Spleen (tissue), 11 donors: ENCODE measurements around the gene ZC2HC1C. TPM values are rescaled to one million over a fixed set of nuclear protein-coding genes. Genes with fewer than 3 reads are reported as not detected.
A peak's percentile ranks its signal among the peaks of the same experiment; 100 is the strongest.
"Not testable (repeated sequence)": the region's sequence is repeated elsewhere in the genome, so short reads cannot be mapped to it uniquely, and the experiment has no call there.

Source experiments
- DNase-seq: peaks from one replicate; pipeline ENCODE4 v3.0.0-alpha.2; 2020
- H3K27ac ChIP-seq, 8 donors: fragments of 200-600 bp; sonication (generic) in 7 of 8; 1 replicate in 4 of 8; 2 replicates in 4 of 8; pipeline versions ENCODE4 v1.5.0 to v1.8.0; 2016 to 2021; ENCODE audit warnings: inconsistent platforms in 4 of 8, mild to moderate bottlenecking in 4 of 8, moderate library complexity in 1 of 8
- H3K27me3 ChIP-seq, 7 donors: fragments of 200-600 bp; sonication (generic) in 6 of 7; replicated peaks in 1 of 7; 1 replicate in 4 of 7; 2 replicates in 3 of 7; pipeline versions ENCODE4 v1.5.0 to v1.8.0; 2016 to 2021; ENCODE audit warnings: inconsistent platforms in 3 of 7, mild to moderate bottlenecking in 1 of 7
- H3K36me3 ChIP-seq, 6 donors: fragments of 200-600 bp; sonication (generic) in 5 of 6; 1 replicate in 4 of 6; 2 replicates in 2 of 6; pipeline versions ENCODE4 v1.5.0 to v1.8.0; 2016 to 2021; ENCODE audit warnings: inconsistent platforms in 2 of 6
- H3K4me1 ChIP-seq, 6 donors: fragments of 200-600 bp; sonication (generic) in 5 of 6; 1 replicate in 3 of 6; 2 replicates in 3 of 6; pipeline versions ENCODE4 v1.5.0 to v1.8.0; 2016 to 2021; ENCODE audit warnings: inconsistent platforms in 3 of 6
- H3K4me3 ChIP-seq, 8 donors: fragments of 200-600 bp; sonication (generic) in 7 of 8; 1 replicate in 4 of 8; 2 replicates in 4 of 8; pipeline versions ENCODE4 v1.5.0 to v1.8.0; 2016 to 2021; ENCODE audit warnings: inconsistent platforms in 4 of 8, mild to moderate bottlenecking in 4 of 8, moderate library complexity in 2 of 8
- H3K9me3 ChIP-seq, 8 donors: fragments of 200-600 bp; sonication (generic) in 7 of 8; 1 replicate in 4 of 8; 2 replicates in 4 of 8; pipeline versions ENCODE4 v1.5.0 to v1.8.0; 2016 to 2021; ENCODE audit warnings: inconsistent platforms in 4 of 8
- POLR2A ChIP-seq, 3 donors: fragments of 450-650 bp; IDR thresholded peaks; one replicate each; pipeline ENCODE4 v1.5.1; 2017; ENCODE audit warnings: antibody characterized with exemption in 3 of 3, mild to moderate bottlenecking in 1 of 3
- POLR2AphosphoS5 ChIP-seq, 3 donors: sonication (generic); formaldehyde crosslinking; IDR thresholded peaks; one replicate each; pipeline ENCODE4 v1.5.1; 2017; ENCODE audit warnings: antibody characterized with exemption in 3 of 3
- WGBS, 5 donors: extraction: QIAGEN DNeasy Blood & Tissue Kit in 3 of 5; methylation state at CpG; one replicate each; pipeline versions ENCODE4 v1.1.5 to v1.1.7; 2013 to 2018; 5-methylcytosine and 5-hydroxymethylcytosine counted together
- intact Hi-C: fragments of 100-400 bp; cut with DNase I; formaldehyde crosslinking; loops from one replicate; pipeline ENCODE4 v1.15.0; 2023; ENCODE audit warnings: low total_unique reads
- polyA plus RNA-seq, 3 donors: library from polyadenylated mRNA; stranded (reverse); fragments of 200-250 nt; gene quantifications; one replicate each; pipeline ENCODE4 v1.2.1, GENCODE V29; 2013
- small RNA-seq, 4 donors: library from RNA; depleted of rRNA; stranded (forward); fragments of <200 nt; gene quantifications; one replicate each; pipeline ENCODE3, GENCODE V24; 2016
- total RNA-seq, 7 donors: library from RNA; depleted of rRNA in 3 of 7; stranded (reverse); fragments of >200 nt in 3 of 7; fragmentation: NEBNext Ultra II Directional in 4 of 7; extraction: Animal tissue kit (Norgen Biotek cat#: 25700) in 4 of 7; gene quantifications; one replicate each; pipeline versions ENCODE4 v1.1.0 to v1.2.1, GENCODE V29; 2016 to 2021
- TF ChIP-seq, protein P1 (sequence below), 11 experiments: fragments of 200-600 bp in 7 of 11; fragments of 450-650 bp in 4 of 11; sonication (generic) in 4 of 11; IDR thresholded peaks in 8 of 11; conservative IDR thresholded peaks in 3 of 11; 1 replicate in 7 of 11; 2 replicates in 4 of 11; pipeline versions ENCODE4 v1.4.0 to v1.8.0; 2016 to 2021; ENCODE audit warnings: antibody characterized with exemption in 11 of 11, inconsistent platforms in 4 of 11, mild to moderate bottlenecking in 1 of 11
- donor health status: healthy with polysubstance abuse.
- donor health status: DM: no; HTN: no; CAD: no; lungs with moderate emphysema.
- donor health status: DM: no; HTN: no; CAD: no.
- donor health status: Bipolar disorder and iron deficiency.
- donor health status: healthy.
- donor health status: DM: no; HTN: no; CAD: no.
- donor health status: DM: yes; HTN: yes; CAD: no.

ZC2HC1C gene
- total and polyA plus RNA-seq, 10 donors = 0.89 to 2.8 (median 1.2) TPM

DNA sequence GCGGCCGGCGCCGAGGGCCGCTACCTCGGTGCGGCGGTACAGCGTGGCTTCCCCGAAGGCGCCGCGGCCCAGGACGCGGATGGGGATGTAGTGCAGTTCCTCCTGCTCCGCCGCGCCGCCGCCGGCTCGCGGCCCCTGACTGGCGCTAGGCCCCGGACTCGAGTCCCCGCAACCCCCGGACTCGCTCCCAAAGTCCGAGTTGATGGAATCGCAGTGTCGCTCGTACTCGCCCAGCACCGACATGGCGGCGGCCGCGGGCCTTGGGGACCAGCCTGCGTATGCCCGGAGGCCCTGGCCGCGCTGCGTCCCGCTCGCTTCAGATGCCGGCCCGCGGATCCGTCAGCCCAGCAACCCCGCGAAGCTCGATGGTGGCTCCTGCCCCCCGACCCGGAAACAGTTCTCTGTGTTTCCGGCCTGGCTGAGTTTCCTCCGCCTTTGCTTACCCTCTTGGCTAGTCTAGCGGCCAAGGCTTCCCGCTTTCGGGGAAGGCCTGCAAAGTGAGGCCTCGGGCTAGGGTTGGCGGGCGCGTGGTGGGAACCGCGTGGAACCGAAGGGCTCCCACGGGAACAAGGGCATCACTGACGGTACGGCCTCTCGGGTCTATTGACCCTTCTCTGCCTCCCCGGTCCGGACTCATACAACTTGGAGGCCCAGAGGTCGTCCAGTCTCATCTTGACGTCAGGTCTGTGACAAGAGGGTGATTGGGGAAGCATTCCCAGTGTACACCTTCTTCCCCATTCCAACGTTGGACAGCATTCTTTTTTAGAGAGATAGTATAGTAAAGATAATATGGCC lies 57.4 kb downstream of the ZC2HC1C start, which contains the start of gene NEK9:
Gene NEK9 (minus strand): TSS at position 370 of the 795 bp plus-strand sequence. CDS start 127 bp downstream, at position 243.
- peak within 1 kb of the TSS; percentile 94 to 99 (median 98) for H3K27ac ChIP-seq
- 0 to 3% (median 0%) methylated on average over 19 to 76 of the region's 76 CpGs for WGBS, 5 donors
- H3K9me3 ChIP-seq = no peaks in the 10 kb centered on the region
- DNase-seq = peak; percentile 97
- H3K4me3 ChIP-seq = peak within 1 kb of the TSS; percentile 59 to 81 (median 74)
- H3K27me3 ChIP-seq = no peaks in the 10 kb centered on the region
- intact Hi-C loops = no loop called here
- H3K36me3 ChIP-seq = peaks cover 0 to 25% (median 6%) of the 10 kb centered on the region in 6 donors
- TF ChIP-seq, protein P1, sequence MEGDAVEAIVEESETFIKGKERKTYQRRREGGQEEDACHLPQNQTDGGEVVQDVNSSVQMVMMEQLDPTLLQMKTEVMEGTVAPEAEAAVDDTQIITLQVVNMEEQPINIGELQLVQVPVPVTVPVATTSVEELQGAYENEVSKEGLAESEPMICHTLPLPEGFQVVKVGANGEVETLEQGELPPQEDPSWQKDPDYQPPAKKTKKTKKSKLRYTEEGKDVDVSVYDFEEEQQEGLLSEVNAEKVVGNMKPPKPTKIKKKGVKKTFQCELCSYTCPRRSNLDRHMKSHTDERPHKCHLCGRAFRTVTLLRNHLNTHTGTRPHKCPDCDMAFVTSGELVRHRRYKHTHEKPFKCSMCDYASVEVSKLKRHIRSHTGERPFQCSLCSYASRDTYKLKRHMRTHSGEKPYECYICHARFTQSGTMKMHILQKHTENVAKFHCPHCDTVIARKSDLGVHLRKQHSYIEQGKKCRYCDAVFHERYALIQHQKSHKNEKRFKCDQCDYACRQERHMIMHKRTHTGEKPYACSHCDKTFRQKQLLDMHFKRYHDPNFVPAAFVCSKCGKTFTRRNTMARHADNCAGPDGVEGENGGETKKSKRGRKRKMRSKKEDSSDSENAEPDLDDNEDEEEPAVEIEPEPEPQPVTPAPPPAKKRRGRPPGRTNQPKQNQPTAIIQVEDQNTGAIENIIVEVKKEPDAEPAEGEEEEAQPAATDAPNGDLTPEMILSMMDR (IDR thresholded peaks at IDR 0.05 in 8 of 11, conservative IDR thresholded peaks at IDR 0.05 in 3 of 11) = peak in 6 of 11 experiments; percentile 5 to 28 (median 14)
- TF ChIP-seq POLR2A (IDR thresholded peaks at IDR 0.05) (peak in 2 of 3 donors; percentile 42 to 58), POLR2AphosphoS5 (IDR thresholded peaks at IDR 0.05) (peak; percentile 96 to 97 (median 97))
- H3K4me1 ChIP-seq = peaks cover 29 to 73% (median 49%) of the 10 kb centered on the region in 6 donors

GRCh38 chr14:75127474-75127820 lies 58.0 kb downstream of the ZC2HC1C start:
- intact Hi-C loops, H3K9me3 ChIP-seq, H3K27me3 ChIP-seq: not testable (repeated sequence)
- Histone ChIP-seq H3K27ac (peak overlapping the region; percentile 94 to 99 (median 98)), H3K4me3 (peak overlapping the region; percentile 59 to 81 (median 74)), H3K4me1 (peaks cover 29 to 73% (median 51%) of the 10 kb centered on the region in 6 donors), H3K36me3 (peaks cover 0 to 29% (median 7%) of the 10 kb centered on the region in 6 donors)
- peak; percentile 77 for DNase-seq
- 24 to 45% (median 34%) methylated on average over 16 of the region's 16 CpGs for WGBS, 5 donors

DNA sequence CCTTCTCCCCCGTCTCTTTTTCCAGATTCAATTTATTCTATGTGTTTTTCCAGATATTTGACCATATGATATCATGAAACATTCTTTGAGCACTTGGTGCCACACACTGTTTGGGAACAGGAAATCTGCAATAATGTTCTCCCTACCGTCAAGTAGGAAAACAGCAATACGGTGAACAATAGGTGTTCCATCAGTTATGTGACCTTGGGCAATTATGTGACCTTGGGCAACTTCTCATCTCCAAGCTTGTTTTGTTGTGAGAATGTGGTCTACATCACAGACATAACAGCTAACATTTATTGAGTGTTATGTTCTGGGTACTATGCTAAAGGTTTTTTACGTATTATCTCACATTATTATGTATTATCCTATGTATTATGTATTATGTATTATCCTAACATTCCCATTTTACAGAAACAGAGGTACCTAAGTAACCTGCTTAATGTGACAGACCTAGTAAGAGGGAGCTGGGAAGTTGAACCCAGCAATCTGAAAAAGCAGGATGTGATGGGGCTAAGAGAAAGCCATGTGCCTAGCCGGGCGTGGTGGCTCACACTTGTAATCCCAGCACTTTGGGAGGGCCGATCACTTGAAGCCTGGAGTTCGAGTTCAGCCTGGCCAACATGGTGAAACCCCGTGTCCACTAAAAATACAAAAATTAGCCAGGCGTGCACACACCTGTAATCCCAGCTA lies 58.6 kb downstream of the ZC2HC1C start:
- Histone ChIP-seq H3K4me3 (peak overlapping the region; percentile 59 to 81 (median 74)), H3K36me3 (peaks cover 0 to 35% (median 5%) of the 10 kb centered on the region in 6 donors), H3K4me1 (peaks cover 29 to 74% (median 55%) of the 10 kb centered on the region in 6 donors), H3K27me3 (no peaks in the 10 kb centered on the region), H3K27ac (peak overlapping the region in 7 of 8 donors; percentile 94 to 99 (median 97)), H3K9me3 (no peaks in the 10 kb centered on the region)
- intact Hi-C loops = no loop called here
- WGBS, 5 donors = 53 to 67% (median 60%) methylated on average over 10 of the region's 10 CpGs
- TF ChIP-seq POLR2A (IDR thresholded peaks at IDR 0.05) = no peak
- TF ChIP-seq, protein P1 (IDR thresholded peaks at IDR 0.05 in 8 of 11, conservative IDR thresholded peaks at IDR 0.05 in 3 of 11) = no peak
- TF ChIP-seq POLR2AphosphoS5 (IDR thresholded peaks at IDR 0.05) = no peak
- DNase-seq = no peak

- no peak for TF ChIP-seq POLR2AphosphoS5 (IDR thresholded peaks at IDR 0.05)
- no peak for TF ChIP-seq POLR2A (IDR thresholded peaks at IDR 0.05)
- TF ChIP-seq, protein P1 (IDR thresholded peaks at IDR 0.05 in 8 of 11, conservative IDR thresholded peaks at IDR 0.05 in 3 of 11) = no peak
- 89 to 93% (median 92%) methylated on average over 5 of the region's 5 CpGs for WGBS, 5 donors
- DNase-seq = no peak
- H3K4me3 ChIP-seq = no peak overlapping the region
- H3K9me3 ChIP-seq = no peaks in the 10 kb centered on the region
- H3K4me1 ChIP-seq = peaks cover 28 to 71% (median 54%) of the 10 kb centered on the region in 6 donors
- H3K27me3 ChIP-seq = no peaks in the 10 kb centered on the region
- H3K36me3 ChIP-seq = peaks cover 0 to 40% (median 9%) of the 10 kb centered on the region in 6 donors
- H3K27ac ChIP-seq = peak overlapping the region in 3 of 8 donors; percentile 94 to 99 (median 95)
- intact Hi-C loops = no loop called here
Observed at GRCh38 chr14:75128596-75128990, 59.2 kb downstream of the ZC2HC1C start.

Small RNAs within 50 kb of the gene (small RNA-seq; reads per million reads assigned to genes)
- gene HIF1AP1 (0 reads per million in 4 donors), gene RNU6-689P (0 reads per million in 4 donors)

Other genes starting within 250 kb of the ZC2HC1C start
- gene PROX2, start 193.5 kb upstream of the ZC2HC1C start, total RNA-seq = under 1 TPM in 2 of 7 donors, not detected in 5; 0.41 to 0.43 TPM
- under 1 TPM in 2 of 3 donors, not detected in 1; 0.06 to 0.09 TPM for gene PROX2, start 193.5 kb upstream of the ZC2HC1C start, polyA plus RNA-seq
- 10 to 100 TPM; 70.9 to 80.0 (median 78.6) TPM for gene DLST, start 187.7 kb upstream of the ZC2HC1C start, total RNA-seq
- 10 to 100 TPM; 33.1 to 48.5 (median 33.4) TPM for gene DLST, start 187.7 kb upstream of the ZC2HC1C start, polyA plus RNA-seq
- 10 to 100 TPM in 1 of 7 donors, 1 to 10 TPM in 6; 1.7 to 15.7 (median 5.7) TPM for gene RPS6KL1, start 146.4 kb upstream of the ZC2HC1C start, total RNA-seq
- gene RPS6KL1, start 146.4 kb upstream of the ZC2HC1C start, polyA plus RNA-seq = 1 to 10 TPM; 3.3 to 4.6 (median 4.6) TPM
- 1 to 10 TPM; 2.2 to 7.7 (median 2.7) TPM for gene PGF, start 114.0 kb upstream of the ZC2HC1C start, total RNA-seq
- gene PGF, start 114.0 kb upstream of the ZC2HC1C start, polyA plus RNA-seq = 1 to 10 TPM in 2 of 3 donors, under 1 TPM in 1; 0.87 to 6.2 (median 2.7) TPM
- gene EIF2B2, start 66.7 kb upstream of the ZC2HC1C start, total RNA-seq = 10 to 100 TPM; 18.7 to 38.1 (median 29.8) TPM
- gene EIF2B2, start 66.7 kb upstream of the ZC2HC1C start, polyA plus RNA-seq = 10 to 100 TPM; 16.0 to 24.4 (median 22.8) TPM
- 10 to 100 TPM; 24.8 to 37.7 (median 33.3) TPM for gene MLH3, start 18.2 kb upstream of the ZC2HC1C start, total RNA-seq
- 10 to 100 TPM; 14.8 to 19.8 (median 15.7) TPM for gene MLH3, start 18.2 kb upstream of the ZC2HC1C start, polyA plus RNA-seq
- 10 to 100 TPM in 6 of 7 donors, 1 to 10 TPM in 1; 6.8 to 27.7 (median 15.8) TPM for gene ACYP1, start 5.6 kb upstream of the ZC2HC1C start, total RNA-seq
- gene ACYP1, start 5.6 kb upstream of the ZC2HC1C start, polyA plus RNA-seq = 10 to 100 TPM; 20.2 to 24.1 (median 21.3) TPM
- gene NEK9, start 57.4 kb downstream of the ZC2HC1C start, total RNA-seq = 100 to 1,000 TPM in 1 of 7 donors, 10 to 100 TPM in 6; 68.5 to 102 (median 86.5) TPM
- gene NEK9, start 57.4 kb downstream of the ZC2HC1C start, polyA plus RNA-seq = 10 to 100 TPM; 31.7 to 38.8 (median 33.0) TPM
- 100 to 1,000 TPM; 167 to 212 (median 191) TPM for gene TMED10, start 107.0 kb downstream of the ZC2HC1C start, total RNA-seq
- gene TMED10, start 107.0 kb downstream of the ZC2HC1C start, polyA plus RNA-seq = 10 to 100 TPM; 33.3 to 52.2 (median 46.6) TPM
- 100 to 1,000 TPM in 5 of 7 donors, 10 to 100 TPM in 2; 46.0 to 414 (median 192) TPM for gene FOS, start 209.2 kb downstream of the ZC2HC1C start, total RNA-seq
- gene FOS, start 209.2 kb downstream of the ZC2HC1C start, polyA plus RNA-seq = 10 to 100 TPM; 18.8 to 32.9 (median 20.2) TPM